ENCODE measurements around the gene FIP1L1.
A peak's percentile ranks its signal among the peaks of the same experiment; 100 is the strongest.
"Not testable (repeated sequence)": the region's sequence is repeated elsewhere in the genome, so short reads cannot be mapped to it uniquely, and the experiment has no call there.

Gene FIP1L1

GRCh38 chr4:53377319-53378170, at the start of gene FIP1L1:
Gene FIP1L1, plus strand, starts transcription at chr4:53377641. Its CDS starts 198 bp downstream, at chr4:53377839.
- peak; percentile 78 for FAIRE-seq

GRCh38 chr4:53334916-53335315, 42.5 kb upstream of the FIP1L1 start:
- not testable (repeated sequence) for FAIRE-seq

GRCh38 chr4:53340145-53340544, 37.3 kb upstream of the FIP1L1 start:
- FAIRE-seq = not testable (repeated sequence)

GRCh38 chr4:53346392-53346791, 31.0 kb upstream of the FIP1L1 start:
- not testable (repeated sequence) for FAIRE-seq

GRCh38 chr4:53346920-53347852, 30.3 kb upstream of the FIP1L1 start:
- no peak for FAIRE-seq

GRCh38 chr4:53348046-53348445, 29.4 kb upstream of the FIP1L1 start:
- FAIRE-seq = no peak

GRCh38 chr4:53349091-53349491, 28.4 kb upstream of the FIP1L1 start:
- FAIRE-seq = no peak

GRCh38 chr4:53354012-53354722, 23.3 kb upstream of the FIP1L1 start:
- FAIRE-seq = no peak

- no peak for FAIRE-seq
Observed at GRCh38 chr4:53355930-53356521, 21.4 kb upstream of the FIP1L1 start.

- no peak for FAIRE-seq
Observed at GRCh38 chr4:53361451-53361850, 16.0 kb upstream of the FIP1L1 start.

GRCh38 chr4:53362093-53362492, 15.3 kb upstream of the FIP1L1 start:
- no peak for FAIRE-seq

- no peak for FAIRE-seq
Observed at GRCh38 chr4:53364624-53365023, 12.8 kb upstream of the FIP1L1 start.

- FAIRE-seq = no peak
Observed at GRCh38 chr4:53365121-53365485, 12.3 kb upstream of the FIP1L1 start.

- FAIRE-seq = peak; percentile 93
Observed at GRCh38 chr4:53365486-53366300, 11.7 kb upstream of the FIP1L1 start, which contains the start of gene SCFD2. Gene SCFD2, minus strand, starts transcription at chr4:53366061.

- FAIRE-seq = no peak
Observed at GRCh38 chr4:53366301-53366716, 11.1 kb upstream of the FIP1L1 start.

GRCh38 chr4:53367721-53368120, 9.7 kb upstream of the FIP1L1 start:
- FAIRE-seq = no peak

- no peak for FAIRE-seq
Observed at GRCh38 chr4:53371049-53371448, 6.4 kb upstream of the FIP1L1 start.

- FAIRE-seq = no peak
Observed at GRCh38 chr4:53371843-53372521, 5.5 kb upstream of the FIP1L1 start.

- FAIRE-seq = no peak
Observed at GRCh38 chr4:53374777-53375258, 2.6 kb upstream of the FIP1L1 start.

- FAIRE-seq = no peak
Observed at GRCh38 chr4:53376900-53377299, 541 bp upstream of the FIP1L1 start.

- no peak for FAIRE-seq
Observed at GRCh38 chr4:53378171-53378482, 686 bp downstream of the FIP1L1 start.

Data from G401.6 (cell line).